COLO668 (cell line): ENCODE data around the gene FHIT.
"Not testable (repeated sequence)": the region's sequence is repeated elsewhere in the genome, so short reads cannot be mapped to it uniquely, and the experiment has no call there.

ENCODE experiments used
- DNase-seq: peaks from one replicate; lab custom pipeline; 2025; ENCODE audit not compliant: unreplicated experiment; lab: John Stamatoyannopoulos, UW

FHIT gene

GRCh38 chr3:59824876-59825275 lies 1426.4 kb downstream of the FHIT start:
- no peak for DNase-seq

- DNase-seq = no peak
These were observed 1430.0 kb downstream of the FHIT start for GRCh38 chr3:59821274-59821673.

GRCh38 chr3:59820352-59820934 lies 1430.8 kb downstream of the FHIT start:
- DNase-seq = no peak

- DNase-seq = no peak
These were observed 1432.3 kb downstream of the FHIT start for GRCh38 chr3:59818919-59819300.

- no peak for DNase-seq
These were observed 1433.0 kb downstream of the FHIT start for GRCh38 chr3:59818033-59818918.

GRCh38 chr3:59817511-59817910 lies 1433.7 kb downstream of the FHIT start:
- DNase-seq = no peak

- DNase-seq = peak; percentile 9
These were observed 1434.9 kb downstream of the FHIT start for GRCh38 chr3:59816312-59816711.

GRCh38 chr3:59813148-59813538 lies 1438.1 kb downstream of the FHIT start:
- no peak for DNase-seq

GRCh38 chr3:59812237-59813147 lies 1438.8 kb downstream of the FHIT start:
- no peak for DNase-seq

- DNase-seq = no peak
These were observed 1440.1 kb downstream of the FHIT start for GRCh38 chr3:59811160-59811559.

- no peak for DNase-seq
These were observed 1440.6 kb downstream of the FHIT start for GRCh38 chr3:59810606-59811005.

GRCh38 chr3:59809710-59810444 lies 1441.4 kb downstream of the FHIT start:
- DNase-seq = no peak

- DNase-seq = no peak
These were observed 1442.2 kb downstream of the FHIT start for GRCh38 chr3:59809016-59809415.

GRCh38 chr3:59808446-59808845 lies 1442.8 kb downstream of the FHIT start:
- DNase-seq = no peak

- DNase-seq = no peak
These were observed 1448.0 kb downstream of the FHIT start for GRCh38 chr3:59803268-59803667.

GRCh38 chr3:59802453-59802852 lies 1448.8 kb downstream of the FHIT start:
- DNase-seq = not testable (repeated sequence)

GRCh38 chr3:59802045-59802444 lies 1449.2 kb downstream of the FHIT start:
- no peak for DNase-seq

GRCh38 chr3:59800481-59800880 lies 1450.8 kb downstream of the FHIT start:
- no peak for DNase-seq

GRCh38 chr3:59798372-59799086 lies 1452.7 kb downstream of the FHIT start:
- peak; percentile 1 for DNase-seq

- DNase-seq = no peak
These were observed 1453.7 kb downstream of the FHIT start for GRCh38 chr3:59797533-59797932.
